ENCODE results near the gene TCF12.
"Not testable (repeated sequence)": the region's sequence is repeated elsewhere in the genome, so short reads cannot be mapped to it uniquely, and the experiment has no call there.

The TCF12 gene

GRCh38 chr15:57095896-57096295 is 177.5 kb downstream of the TCF12 start:
- DNase-seq (ENCODE audit: low read depth, low spot score): no peak
- Histone ChIP-seq H3K9me3 (ENCODE audit: insufficient read depth, low read length) (no peaks in the 10 kb centered on the region), H3K4me1 (ENCODE audit: insufficient read depth, insufficient read length) (no peaks in the 10 kb centered on the region), H3K4me3 (ENCODE audit: insufficient read length, low read depth) (no peak overlapping the region), H3K36me3 (ENCODE audit: insufficient read depth, insufficient read length, low read length) (peaks cover 6% of the 10 kb centered on the region), H3K9ac (ENCODE audit: insufficient read length, low read depth) (no peak overlapping the region), H3K27me3 (ENCODE audit: insufficient read depth, insufficient read length) (no peaks in the 10 kb centered on the region)
- TF ChIP-seq SUZ12 (IDR thresholded peaks at IDR 0.05; ENCODE audit: extremely low read depth, insufficient read depth, insufficient read length) (no peak), ZNF274 (IDR thresholded peaks at IDR 0.05; ENCODE audit: low read depth, low read length) (no peak), YY1 (IDR thresholded peaks at IDR 0.05; ENCODE audit: insufficient read depth, insufficient read length) (no peak)

- Histone ChIP-seq H3K4me3 (ENCODE audit: insufficient read length, low read depth) (no peak overlapping the region), H3K4me1 (ENCODE audit: insufficient read depth, insufficient read length) (no peaks in the 10 kb centered on the region), H3K36me3 (ENCODE audit: insufficient read depth, insufficient read length, low read length) (peaks cover 3% of the 10 kb centered on the region), H3K9me3 (ENCODE audit: insufficient read depth, low read length) (no peaks in the 10 kb centered on the region), H3K27me3 (ENCODE audit: insufficient read depth, insufficient read length) (no peaks in the 10 kb centered on the region), H3K9ac (ENCODE audit: insufficient read length, low read depth) (no peak overlapping the region)
- TF ChIP-seq YY1 (IDR thresholded peaks at IDR 0.05; ENCODE audit: insufficient read depth, insufficient read length): no peak
- TF ChIP-seq SUZ12 (IDR thresholded peaks at IDR 0.05; ENCODE audit: extremely low read depth, insufficient read depth, insufficient read length): no peak
- no peak for TF ChIP-seq ZNF274 (IDR thresholded peaks at IDR 0.05; ENCODE audit: low read depth, low read length)
- no peak for DNase-seq (ENCODE audit: low read depth, low spot score)
These were observed 178.8 kb downstream of the TCF12 start for GRCh38 chr15:57097246-57097645.

- DNase-seq (ENCODE audit: low read depth, low spot score); H3K4me1 ChIP-seq (ENCODE audit: insufficient read depth, insufficient read length): not testable (repeated sequence)
These were observed 179.6 kb downstream of the TCF12 start for GRCh38 chr15:57097919-57098543.

GRCh38 chr15:57098896-57099295 is 180.5 kb downstream of the TCF12 start:
- no peak for DNase-seq (ENCODE audit: low read depth, low spot score)
- no peak for TF ChIP-seq YY1 (IDR thresholded peaks at IDR 0.05; ENCODE audit: insufficient read depth, insufficient read length)
- no peak for TF ChIP-seq SUZ12 (IDR thresholded peaks at IDR 0.05; ENCODE audit: extremely low read depth, insufficient read depth, insufficient read length)
- no peak for TF ChIP-seq ZNF274 (IDR thresholded peaks at IDR 0.05; ENCODE audit: low read depth, low read length)
- no peaks in the 10 kb centered on the region for H3K27me3 ChIP-seq (ENCODE audit: insufficient read depth, insufficient read length)
- no peaks in the 10 kb centered on the region for H3K9me3 ChIP-seq (ENCODE audit: insufficient read depth, low read length)
- peaks cover 3% of the 10 kb centered on the region for H3K36me3 ChIP-seq (ENCODE audit: insufficient read depth, insufficient read length, low read length)
- no peaks in the 10 kb centered on the region for H3K4me1 ChIP-seq (ENCODE audit: insufficient read depth, insufficient read length)
- H3K9ac ChIP-seq (ENCODE audit: insufficient read length, low read depth): no peak overlapping the region
- no peak overlapping the region for H3K4me3 ChIP-seq (ENCODE audit: insufficient read length, low read depth)

More at GRCh38 chr15:57097919-57098543, 179.6 kb downstream of the TCF12 start:
- H3K9ac ChIP-seq (ENCODE audit: insufficient read length, low read depth); H3K9me3 ChIP-seq (ENCODE audit: insufficient read depth, low read length); H3K4me3 ChIP-seq (ENCODE audit: insufficient read length, low read depth); H3K36me3 ChIP-seq (ENCODE audit: insufficient read depth, insufficient read length, low read length); H3K27me3 ChIP-seq (ENCODE audit: insufficient read depth, insufficient read length): not testable (repeated sequence)

- Histone ChIP-seq H3K9me3 (ENCODE audit: insufficient read depth, low read length) (no peaks in the 10 kb centered on the region), H3K36me3 (ENCODE audit: insufficient read depth, insufficient read length, low read length) (peaks cover 6% of the 10 kb centered on the region), H3K4me3 (ENCODE audit: insufficient read length, low read depth) (no peak overlapping the region), H3K4me1 (ENCODE audit: insufficient read depth, insufficient read length) (no peaks in the 10 kb centered on the region), H3K9ac (ENCODE audit: insufficient read length, low read depth) (no peak overlapping the region), H3K27me3 (ENCODE audit: insufficient read depth, insufficient read length) (no peaks in the 10 kb centered on the region)
- no peak for DNase-seq (ENCODE audit: low read depth, low spot score)
- TF ChIP-seq SUZ12 (IDR thresholded peaks at IDR 0.05; ENCODE audit: extremely low read depth, insufficient read depth, insufficient read length): no peak
- no peak for TF ChIP-seq YY1 (IDR thresholded peaks at IDR 0.05; ENCODE audit: insufficient read depth, insufficient read length)
- no peak for TF ChIP-seq ZNF274 (IDR thresholded peaks at IDR 0.05; ENCODE audit: low read depth, low read length)
These were observed 181.7 kb downstream of the TCF12 start for GRCh38 chr15:57100136-57100539.

- Histone ChIP-seq H3K36me3 (ENCODE audit: insufficient read depth, insufficient read length, low read length) (peaks cover 8% of the 10 kb centered on the region), H3K4me1 (ENCODE audit: insufficient read depth, insufficient read length) (no peaks in the 10 kb centered on the region), H3K4me3 (ENCODE audit: insufficient read length, low read depth) (no peak overlapping the region), H3K9ac (ENCODE audit: insufficient read length, low read depth) (no peak overlapping the region), H3K27me3 (ENCODE audit: insufficient read depth, insufficient read length) (no peaks in the 10 kb centered on the region), H3K9me3 (ENCODE audit: insufficient read depth, low read length) (no peaks in the 10 kb centered on the region)
- no peak for DNase-seq (ENCODE audit: low read depth, low spot score)
- TF ChIP-seq YY1 (IDR thresholded peaks at IDR 0.05; ENCODE audit: insufficient read depth, insufficient read length) (no peak), ZNF274 (IDR thresholded peaks at IDR 0.05; ENCODE audit: low read depth, low read length) (no peak), SUZ12 (IDR thresholded peaks at IDR 0.05; ENCODE audit: extremely low read depth, insufficient read depth, insufficient read length) (no peak)
These were observed 184.4 kb downstream of the TCF12 start for GRCh38 chr15:57102858-57103257.

- H3K9ac ChIP-seq (ENCODE audit: insufficient read length, low read depth): no peak overlapping the region
- no peak for TF ChIP-seq ZNF274 (IDR thresholded peaks at IDR 0.05; ENCODE audit: low read depth, low read length)
- H3K27me3 ChIP-seq (ENCODE audit: insufficient read depth, insufficient read length): no peaks in the 10 kb centered on the region
- H3K36me3 ChIP-seq (ENCODE audit: insufficient read depth, insufficient read length, low read length): peaks cover 4% of the 10 kb centered on the region
- no peak overlapping the region for H3K4me3 ChIP-seq (ENCODE audit: insufficient read length, low read depth)
- H3K9me3 ChIP-seq (ENCODE audit: insufficient read depth, low read length): no peaks in the 10 kb centered on the region
- DNase-seq (ENCODE audit: low read depth, low spot score): no peak
- H3K4me1 ChIP-seq (ENCODE audit: insufficient read depth, insufficient read length): no peaks in the 10 kb centered on the region
These were observed 189.9 kb downstream of the TCF12 start for GRCh38 chr15:57108296-57108695.

GRCh38 chr15:57109005-57109404 is 190.6 kb downstream of the TCF12 start:
- Histone ChIP-seq H3K4me1 (ENCODE audit: insufficient read depth, insufficient read length) (no peaks in the 10 kb centered on the region), H3K9ac (ENCODE audit: insufficient read length, low read depth) (no peak overlapping the region), H3K27me3 (ENCODE audit: insufficient read depth, insufficient read length) (no peaks in the 10 kb centered on the region), H3K36me3 (ENCODE audit: insufficient read depth, insufficient read length, low read length) (peaks cover 4% of the 10 kb centered on the region), H3K9me3 (ENCODE audit: insufficient read depth, low read length) (no peaks in the 10 kb centered on the region), H3K4me3 (ENCODE audit: insufficient read length, low read depth) (no peak overlapping the region)
- TF ChIP-seq ZNF274 (IDR thresholded peaks at IDR 0.05; ENCODE audit: low read depth, low read length) (no peak), SUZ12 (IDR thresholded peaks at IDR 0.05; ENCODE audit: extremely low read depth, insufficient read depth, insufficient read length) (no peak), YY1 (IDR thresholded peaks at IDR 0.05; ENCODE audit: insufficient read depth, insufficient read length) (no peak)
- no peak for DNase-seq (ENCODE audit: low read depth, low spot score)
